ENCODE results near the gene UNC13C.

- TF ChIP-seq CTCF (conservative IDR thresholded peaks at IDR 0.05; ENCODE audit: low read length) (no peak), EZH2phosphoT487 (IDR thresholded peaks at IDR 0.05; ENCODE audit: borderline replicate concordance, low read depth, low read length) (no peak)
Measured at GRCh38 chr15:54321426-54321825, 343.2 kb downstream of the UNC13C start.

All from OCI-LY7 (cell line).